GM18502 (cell line): ENCODE results near the gene GJA5.

Experiments used
- ATAC-seq: cut with Tn5 transposase; IDR thresholded peaks from one replicate; pipeline ENCODE4 v1.9.1; 2021; ENCODE audit warnings: mild to moderate bottlenecking; ENCODE audit not compliant: unreplicated experiment, poor library complexity

GJA5 gene

DNA sequence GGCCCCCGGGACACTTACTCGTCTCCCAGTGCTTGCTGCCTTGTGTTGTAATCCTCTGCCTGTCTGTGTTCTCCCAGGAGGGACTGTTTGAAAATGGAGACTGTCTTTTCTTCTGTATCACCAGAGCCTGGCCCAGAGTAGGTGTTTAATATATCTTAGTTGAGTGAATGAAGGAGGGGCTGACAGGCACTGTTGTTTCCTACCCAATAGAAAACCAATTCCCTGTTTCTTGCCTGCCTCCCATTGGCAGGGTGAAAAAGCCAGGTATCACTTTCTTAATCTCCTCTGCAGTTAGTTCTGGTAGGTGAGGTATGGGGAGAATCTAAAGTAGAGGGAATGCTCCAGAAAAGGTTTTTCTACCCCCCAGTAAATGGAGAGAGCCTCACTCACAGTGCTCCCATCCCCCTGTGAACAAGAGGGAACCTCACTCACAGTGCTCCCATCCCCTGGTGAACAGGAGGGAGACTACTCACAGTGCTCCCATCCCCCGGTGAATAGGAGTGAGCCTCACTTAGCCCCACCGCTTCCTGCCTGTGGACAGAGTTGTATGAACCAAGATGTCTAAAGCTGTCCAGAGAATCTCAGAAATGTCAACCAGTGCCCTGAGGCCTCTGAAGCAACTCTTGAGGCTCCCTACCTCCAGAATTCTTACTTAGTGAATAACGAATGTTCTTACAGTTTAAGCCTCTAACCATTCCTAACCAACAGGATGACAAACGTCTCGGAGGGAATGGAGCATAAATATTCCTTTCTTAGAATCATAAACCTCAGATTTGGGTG, at the start of gene GJA5:
TSS of gene GJA5 (minus strand) at position 122 of the 780 bp plus-strand sequence. CDS start 1,364 bp downstream, outside the sequence.
- ATAC-seq = no peak

GRCh38 chr1:147809236-147809635, 48.8 kb upstream of the GJA5 start:
- ATAC-seq = no peak

DNA sequence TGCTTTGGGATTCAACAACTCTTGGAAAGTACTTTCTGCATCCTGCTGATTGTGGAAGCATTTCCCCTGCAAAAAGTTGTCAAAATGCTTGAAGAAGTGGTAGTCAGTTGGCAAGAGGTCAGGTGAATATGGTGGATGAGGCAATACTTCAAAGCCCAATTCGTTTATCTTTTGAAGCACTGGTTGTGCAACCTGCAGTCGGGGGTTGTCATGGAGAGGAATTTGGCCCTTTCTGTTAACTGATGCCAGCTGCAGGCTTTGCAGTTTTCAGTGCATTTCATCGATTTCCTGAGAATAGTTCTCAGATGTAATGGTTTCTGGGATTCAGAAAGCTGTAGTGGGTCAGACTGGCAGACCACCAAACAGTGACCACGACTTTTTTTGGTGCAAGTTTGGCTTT, 47.6 kb upstream of the GJA5 start:
- no peak for ATAC-seq

DNA sequence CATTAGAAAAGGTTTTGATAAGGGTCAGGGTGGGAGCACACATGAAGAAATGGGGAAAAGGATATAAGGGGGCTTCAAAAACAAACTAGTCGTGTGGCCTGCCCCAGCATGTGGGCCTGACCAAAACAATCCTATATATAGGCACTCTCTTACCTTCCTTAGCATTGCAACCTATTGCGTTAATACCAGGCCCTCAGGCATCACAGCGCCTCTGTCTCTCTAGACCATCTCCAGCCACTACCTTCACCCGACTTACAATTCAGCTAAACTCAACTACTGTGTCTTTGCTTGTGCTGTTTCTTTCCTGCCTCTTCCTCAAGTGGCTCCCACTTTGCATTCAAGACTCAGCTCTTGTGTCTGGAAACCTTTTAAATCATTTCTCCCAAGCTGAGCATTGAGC, 47.0 kb upstream of the GJA5 start:
- ATAC-seq = no peak

DNA sequence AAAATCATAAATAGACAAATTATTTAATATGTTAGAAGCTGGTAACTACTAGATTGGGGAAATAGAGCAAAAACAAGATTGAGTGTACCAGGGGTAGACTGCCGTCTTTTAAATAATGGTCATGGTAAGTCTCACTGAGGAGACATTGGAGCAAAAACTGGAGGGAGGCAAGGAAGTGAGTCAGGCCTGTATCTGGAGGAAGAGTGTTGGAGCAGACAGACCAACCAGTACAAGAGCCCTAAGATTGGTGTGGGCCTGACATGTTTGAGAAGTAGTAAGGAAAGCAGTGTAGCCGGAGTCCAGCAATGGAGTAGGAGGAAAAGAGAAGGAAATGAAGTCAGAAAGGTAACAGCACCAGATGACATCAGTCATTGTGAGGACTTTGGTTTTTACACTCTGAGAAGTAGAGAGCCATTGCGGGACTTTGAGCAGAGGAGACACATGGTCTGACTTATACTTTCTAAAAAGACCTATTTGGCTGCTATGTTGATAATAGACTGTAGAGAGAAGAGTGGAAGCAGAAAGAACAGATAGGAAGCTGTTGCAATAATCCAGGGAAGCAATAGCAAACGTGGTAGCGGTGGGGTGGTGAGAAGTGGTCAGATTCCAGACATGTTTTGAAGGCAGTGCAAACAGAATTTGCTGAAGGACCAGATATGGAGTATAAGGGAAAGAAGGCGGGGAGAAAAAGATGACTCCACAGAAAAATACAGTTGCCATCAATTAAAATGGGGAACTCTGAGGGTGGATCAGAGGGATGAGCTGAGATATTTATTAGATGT, 44.7 kb upstream of the GJA5 start:
- no peak for ATAC-seq

DNA sequence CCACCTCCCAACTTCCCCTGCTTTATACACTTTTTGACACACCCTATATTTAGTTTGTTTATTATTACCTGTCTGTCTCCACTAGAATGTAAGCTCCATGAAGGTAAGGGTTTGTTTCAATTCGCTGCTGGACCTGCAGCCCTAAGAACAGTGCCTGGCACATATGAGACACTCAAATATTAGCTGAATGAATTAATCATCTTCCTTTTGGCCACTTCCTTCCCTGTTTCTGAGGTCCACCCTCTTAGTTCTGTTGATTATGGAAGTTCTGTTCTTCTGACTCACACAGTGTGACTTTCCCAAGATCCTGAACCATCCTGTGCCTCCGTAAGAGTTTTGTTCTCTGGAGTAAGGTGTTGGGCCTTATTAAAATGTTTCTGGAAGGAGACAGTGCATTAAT, 40.4 kb upstream of the GJA5 start:
- ATAC-seq = no peak

- no peak for ATAC-seq
These were observed 38.3 kb upstream of the GJA5 start for GRCh38 chr1:147798731-147799130.

DNA sequence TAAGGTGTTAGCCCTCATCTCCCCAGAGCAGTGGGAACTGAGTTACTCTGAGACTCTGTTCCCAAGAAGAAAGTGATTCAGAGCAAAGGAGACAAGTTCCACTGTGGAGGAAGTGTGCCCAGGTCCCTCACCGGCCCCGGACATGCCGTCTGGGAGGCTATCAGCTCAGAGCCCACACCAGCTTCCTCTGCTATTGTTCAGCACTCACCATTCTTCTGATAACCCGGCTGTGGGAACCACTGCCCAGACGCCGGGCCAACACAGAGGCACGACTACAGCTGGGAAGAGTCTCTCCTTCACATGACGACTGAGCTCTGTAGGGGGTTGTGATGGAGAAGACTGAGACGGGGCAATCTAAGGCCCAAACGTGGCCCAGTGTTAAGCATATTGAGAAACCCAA, 34.2 kb upstream of the GJA5 start:
- ATAC-seq = no peak

- no peak for ATAC-seq
These were observed 31.5 kb upstream of the GJA5 start for GRCh38 chr1:147791876-147792275.

- ATAC-seq = no peak
These were observed 27.4 kb upstream of the GJA5 start for GRCh38 chr1:147787765-147788164.

- ATAC-seq = no peak
These were observed 26.1 kb upstream of the GJA5 start for GRCh38 chr1:147786536-147786935.

DNA sequence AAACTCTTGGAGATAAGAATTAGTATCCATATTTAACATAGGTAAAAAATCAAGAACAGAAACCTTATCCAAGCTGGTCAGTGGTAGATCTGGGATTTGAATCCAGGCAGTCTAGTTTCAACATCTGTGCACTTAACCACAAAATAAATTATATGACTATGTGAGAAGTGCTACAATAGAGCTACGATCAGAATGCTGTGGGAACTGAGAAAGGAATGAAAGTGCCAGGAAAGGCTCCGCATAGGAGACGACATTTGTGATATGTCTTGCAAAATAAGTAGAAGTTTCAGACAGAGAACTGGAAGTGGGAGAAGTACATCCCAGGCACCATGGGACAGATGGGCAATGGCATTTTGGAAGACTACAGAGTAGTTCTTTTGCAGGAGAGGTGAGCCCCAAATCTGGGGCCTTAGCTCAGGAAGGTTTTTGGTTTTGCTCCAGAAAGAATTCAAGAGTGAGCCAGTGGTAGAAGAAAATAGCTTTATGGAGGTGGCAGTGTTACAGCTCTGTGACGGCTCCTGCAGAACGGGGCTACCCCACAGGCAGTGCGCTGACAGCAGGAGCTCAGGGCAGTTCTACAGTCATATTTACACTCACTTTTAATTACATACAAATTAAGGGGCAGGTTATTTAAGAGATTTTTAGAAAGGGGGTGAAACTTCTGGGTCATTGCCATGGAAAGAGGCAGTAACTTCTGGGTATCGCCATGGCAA, 25.5 kb upstream of the GJA5 start:
- no peak for ATAC-seq

DNA sequence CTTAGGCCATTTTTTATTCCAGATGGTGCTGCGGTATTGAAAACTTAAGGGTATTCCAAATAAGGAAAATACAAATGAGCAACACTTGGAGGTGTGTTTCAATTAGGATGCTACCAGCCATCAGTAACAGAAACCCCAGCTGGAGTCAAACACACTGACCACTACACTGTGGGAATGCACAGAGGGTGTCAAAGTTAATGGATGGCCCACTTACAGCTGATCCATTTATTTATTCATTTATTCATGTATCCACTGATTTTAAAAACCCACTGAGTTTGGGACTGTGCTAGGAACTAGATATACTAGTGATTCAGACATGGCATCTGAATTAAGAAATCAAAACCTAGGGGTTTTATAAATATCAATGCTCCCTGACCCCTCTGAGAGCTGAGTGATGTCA, 24.5 kb upstream of the GJA5 start:
- ATAC-seq = no peak

DNA sequence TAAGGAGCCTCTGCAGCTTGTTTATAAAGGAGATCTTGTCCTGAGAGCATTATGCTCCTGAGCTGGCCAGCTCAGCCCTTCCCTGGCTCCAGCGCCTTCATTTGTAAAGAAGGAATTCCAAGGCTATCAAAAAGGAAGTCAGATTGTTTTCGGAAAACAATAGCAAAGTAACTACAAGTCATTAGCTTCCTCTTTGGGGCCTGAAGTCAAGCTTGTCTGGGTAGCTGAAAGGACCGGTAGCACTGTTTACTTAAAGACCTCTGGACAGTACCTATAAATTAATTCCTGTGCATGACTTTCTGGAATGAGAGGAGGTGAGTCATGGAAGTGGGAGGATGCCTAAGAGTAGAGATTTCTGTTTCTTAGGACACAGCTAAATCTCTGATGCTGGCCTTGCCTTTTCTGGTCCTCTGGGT, 20.7 kb upstream of the GJA5 start:
- no peak for ATAC-seq

DNA sequence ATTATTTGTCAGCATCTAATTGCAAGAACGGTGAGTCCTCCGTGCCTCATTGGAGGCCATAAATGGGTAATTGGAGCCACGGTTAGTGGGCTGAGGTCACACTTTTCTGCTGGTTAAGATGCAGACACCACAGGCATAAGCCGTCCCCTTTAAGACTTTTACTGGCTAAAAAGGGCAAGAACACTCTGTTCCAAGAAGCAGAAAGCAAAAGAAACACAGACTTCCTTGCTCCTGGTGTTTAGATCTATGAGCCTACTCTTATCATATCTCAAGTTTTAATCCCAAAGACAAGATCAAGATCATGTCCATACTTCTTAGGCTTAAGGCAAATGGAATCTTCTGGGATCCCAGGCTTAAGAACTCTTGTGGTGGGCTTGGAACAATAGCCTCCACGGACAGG, 17.3 kb upstream of the GJA5 start:
- no peak for ATAC-seq

GRCh38 chr1:147773215-147773715, 12.9 kb upstream of the GJA5 start:
- no peak for ATAC-seq

DNA sequence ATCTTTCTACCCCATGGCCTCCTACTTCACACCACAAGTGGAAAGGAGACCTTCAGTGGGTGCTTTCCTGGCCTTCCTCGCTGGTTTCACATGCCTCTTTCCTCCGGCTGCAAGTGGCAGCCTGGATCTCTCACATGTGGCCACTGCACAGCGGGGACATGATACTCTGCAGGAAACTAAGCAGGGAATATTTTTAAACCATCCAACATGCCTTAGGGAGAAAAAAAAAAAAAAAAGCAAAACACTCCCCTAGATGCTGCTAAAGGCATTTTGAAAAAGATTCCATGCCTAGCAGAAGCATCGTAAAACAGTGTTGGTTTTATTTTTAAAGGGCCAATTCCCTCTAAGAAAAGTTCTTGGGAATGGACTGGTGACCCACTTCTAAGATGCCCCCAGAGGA, 12.2 kb upstream of the GJA5 start:
- ATAC-seq = no peak

DNA sequence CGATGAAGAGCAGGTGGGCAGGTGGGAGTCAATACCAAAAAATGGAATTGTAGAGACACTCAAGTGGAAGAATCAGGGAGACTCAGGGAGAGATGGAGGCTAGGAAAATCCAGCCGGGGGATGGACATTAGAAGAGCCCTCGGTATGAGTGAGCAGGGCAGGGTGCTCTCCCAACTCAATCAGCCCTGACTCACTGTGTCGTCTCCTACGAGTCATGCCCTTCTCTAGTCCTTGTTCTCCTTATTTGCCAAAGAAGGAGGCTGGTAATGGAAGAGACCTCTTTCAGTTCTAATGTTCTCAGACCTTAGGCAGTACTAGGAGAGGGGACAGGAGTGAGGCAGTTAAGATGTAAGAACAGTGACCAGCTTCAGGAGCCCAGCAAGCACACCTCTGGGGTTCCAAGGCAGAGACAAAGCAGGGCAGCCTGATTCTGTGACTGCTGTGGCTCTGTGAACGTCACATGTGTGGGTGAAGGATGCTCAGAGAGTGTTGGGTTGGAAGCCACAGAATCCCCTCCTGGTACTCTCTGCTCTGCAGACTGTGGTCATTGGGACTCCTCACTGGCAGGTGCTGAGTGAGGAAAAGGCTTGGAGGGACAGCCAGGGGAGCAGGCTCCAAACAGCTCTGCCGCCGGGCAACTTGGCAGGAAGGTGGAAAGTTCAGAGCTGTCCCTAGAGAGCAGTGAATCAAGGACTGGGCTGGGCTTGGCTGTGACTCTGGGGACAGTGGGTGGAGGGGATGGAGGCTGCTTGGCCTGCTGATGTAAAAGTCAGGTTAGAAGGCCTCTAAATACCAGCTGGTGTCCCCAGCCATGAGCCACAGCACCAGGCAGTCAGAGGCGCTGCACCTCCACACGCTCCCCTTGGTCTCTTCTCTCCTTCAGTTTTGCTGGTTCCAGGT, 11.1 kb upstream of the GJA5 start:
- no peak for ATAC-seq

DNA sequence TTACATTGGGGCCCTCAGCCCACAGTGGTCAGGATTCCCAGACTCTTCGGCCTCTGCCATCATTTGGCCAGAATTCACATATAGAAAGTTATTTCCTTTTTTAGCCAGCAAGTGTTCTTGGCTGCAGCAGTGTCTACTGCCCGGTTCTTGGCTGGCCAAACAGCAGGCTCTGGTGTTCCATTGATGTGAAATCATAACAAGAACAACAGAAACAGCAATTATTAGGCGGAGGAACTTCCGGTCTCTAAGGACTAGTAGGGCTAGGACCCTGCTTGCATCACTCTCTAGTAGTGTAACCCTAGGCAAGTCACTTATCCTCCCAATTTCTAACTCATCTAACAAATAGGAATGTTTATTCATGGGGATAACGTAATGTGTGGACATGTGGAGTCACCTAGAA, 8.7 kb upstream of the GJA5 start:
- no peak for ATAC-seq

- ATAC-seq = no peak
These were observed 8.2 kb upstream of the GJA5 start for GRCh38 chr1:147768582-147768981.
